ENCODE results near the gene RASEF. TPM values are rescaled to one million over a fixed set of nuclear protein-coding genes. Genes with fewer than 3 reads are reported as not detected.

RASEF gene
- total RNA-seq, 1 experiment from 2014 or later: 2.2 TPM

DNA sequence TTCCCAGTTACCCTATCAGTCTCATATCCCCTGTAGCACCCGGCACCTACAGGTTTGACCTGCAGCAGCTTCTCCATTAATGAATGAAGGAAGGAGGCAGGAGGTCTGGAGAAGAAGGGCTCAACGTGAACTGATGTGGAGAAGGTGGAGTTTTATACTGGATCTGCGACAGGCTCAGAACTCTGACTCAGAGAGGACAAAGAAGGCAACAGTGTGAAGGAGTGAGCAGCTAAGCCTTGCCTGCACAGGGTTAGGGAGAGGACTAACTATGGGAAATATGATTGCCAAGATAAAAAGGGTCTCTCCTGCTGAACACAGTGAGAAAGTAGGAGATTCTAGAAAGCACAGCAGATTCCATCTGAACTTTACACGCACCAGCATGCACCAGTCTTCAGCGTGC, 23.6 kb downstream of the RASEF start:
- Histone ChIP-seq H3K9ac (ENCODE audit: extremely low read depth, insufficient read length, low read length) (no peak overlapping the region), H3K79me2 (ENCODE audit: insufficient read depth, low read length) (no peaks in the 10 kb centered on the region), H2BK20ac (ENCODE audit: low read depth, low read length, poor library complexity, severe bottlenecking) (no peak overlapping the region), H3K27ac (ENCODE audit: insufficient read length, low read depth, low read length) (no peak overlapping the region), H4K5ac (ENCODE audit: insufficient read length, low read depth, low read length) (no peak overlapping the region), H2BK15ac (ENCODE audit: low read depth, low read length) (no peak overlapping the region), H3K4me2 (ENCODE audit: insufficient read depth, insufficient read length, low read length) (no peak overlapping the region), H2BK5ac (ENCODE audit: insufficient read length, low read length) (no peak overlapping the region), H3K18ac (ENCODE audit: insufficient read length, low read depth, low read length) (no peak overlapping the region), H2BK12ac (ENCODE audit: insufficient read length, low read depth, low read length) (no peak overlapping the region), H4K20me1 (ENCODE audit: control insufficient read depth, insufficient read depth, insufficient read length) (no peaks in the 10 kb centered on the region), H4K8ac (replicated peaks; ENCODE audit: insufficient read length, low read depth, low read length) (no peak overlapping the region), H3K27me3 (ENCODE audit: insufficient read depth, low read length) (no peaks in the 10 kb centered on the region), H4K91ac (ENCODE audit: insufficient read length, low read depth, low read length) (no peak overlapping the region), H2BK120ac (ENCODE audit: low read depth, low read length, poor library complexity, severe bottlenecking) (no peak overlapping the region), H3K23ac (ENCODE audit: insufficient read length, low read depth, low read length) (no peak overlapping the region), H3T11ph (ENCODE audit: low read length) (no peak overlapping the region), H3K14ac (ENCODE audit: insufficient read depth, low read length) (no peak overlapping the region; the same call in 1 of the 2 replicates), H2AK5ac (ENCODE audit: insufficient read length, low read length) (no peak overlapping the region), H2AFZ (ENCODE audit: low read length) (no peak overlapping the region), H3K23me2 (ENCODE audit: insufficient read length, low read depth, low read length, poor library complexity, severe bottlenecking) (no peaks in the 10 kb centered on the region), H3K9me3 (ENCODE audit: control insufficient read depth, low read depth, low read length) (no peaks in the 10 kb centered on the region), H3K79me1 (ENCODE audit: insufficient read depth, low read depth, low read length, poor library complexity, severe bottlenecking) (no peaks in the 10 kb centered on the region), H3K4me1 (ENCODE audit: insufficient read depth, low read length) (no peaks in the 10 kb centered on the region), H3K4ac (ENCODE audit: low read depth, low read length) (no peak overlapping the region), H3K56ac (ENCODE audit: insufficient read length, low read depth, low read length) (no peak overlapping the region)
- peaks cover 0 to 4% (median 0%) of the 10 kb centered on the region in 3 experiments; a peak in 2 of 7 replicates for H3K36me3 Mint-ChIP-seq (ENCODE audit: insufficient read depth in 1 of 3, low read depth in 3 of 3)
- no peaks in the 10 kb centered on the region for H3K27me3 Mint-ChIP-seq (ENCODE audit: low read depth)
- H3K4me1 Mint-ChIP-seq: no peaks in the 10 kb centered on the region; a peak in 1 of 4 replicates
- DNase-seq: no peak
- no peak overlapping the region; a peak in 1 of 5 replicates for H3K4me3 Mint-ChIP-seq
- peaks cover 0 to 10% of the 10 kb centered on the region in 2 experiments; a peak in 3 of 5 replicates for H3K9me3 Mint-ChIP-seq
- no CpG with 5 or more reads among the region's 5 CpGs for WGBS (ENCODE audit: extremely low coverage, insufficient read length, low lambda C conversion rate)
- H3K27ac Mint-ChIP-seq: no peak overlapping the region
- TF ChIP-seq CTCF (conservative IDR thresholded peaks at IDR 0.05): no peak

Measured in H9 (cell line).